NCI-H82 treated with DMSO at 0.1 percent for 48 hours (cell line): ENCODE results near the gene REELD1.

Source experiments
- DNase-seq: peaks from one replicate; lab custom pipeline; 2025; ENCODE audit not compliant: unreplicated experiment; lab: John Stamatoyannopoulos, UW

Gene REELD1

GRCh38 chr4:146224326-146224966, 10.1 kb downstream of the REELD1 start:
- no peak for DNase-seq

GRCh38 chr4:146229406-146229805, 15.1 kb downstream of the REELD1 start:
- DNase-seq = no peak

GRCh38 chr4:146232131-146232722, 17.9 kb downstream of the REELD1 start:
- DNase-seq = no peak

- no peak for DNase-seq
Observed at GRCh38 chr4:146235654-146236177, 21.4 kb downstream of the REELD1 start.

GRCh38 chr4:146236216-146236615, 21.9 kb downstream of the REELD1 start:
- no peak for DNase-seq

DNA sequence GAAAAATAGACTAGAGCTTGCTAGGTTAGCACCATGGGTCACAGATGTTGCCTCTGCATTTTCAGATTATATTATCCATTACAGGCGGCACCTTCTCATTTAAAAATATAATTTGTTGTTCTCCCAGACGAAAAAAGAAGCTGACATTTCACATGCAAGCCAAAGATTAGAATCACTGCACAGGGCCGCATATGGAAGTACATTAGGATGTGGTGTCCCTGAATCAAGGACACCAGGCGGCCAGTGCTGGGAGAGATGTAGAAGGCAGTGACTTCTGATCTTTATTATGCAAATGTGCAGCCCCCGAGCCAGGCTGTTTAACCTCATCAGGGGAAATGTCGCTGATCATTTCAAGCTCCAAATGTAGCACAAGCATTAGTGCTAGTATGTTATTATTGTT, 22.8 kb downstream of the REELD1 start:
- DNase-seq = no peak

GRCh38 chr4:146238107-146238506, 23.8 kb downstream of the REELD1 start:
- no peak for DNase-seq

GRCh38 chr4:146243141-146243882, 29.0 kb downstream of the REELD1 start:
- DNase-seq = no peak

DNA sequence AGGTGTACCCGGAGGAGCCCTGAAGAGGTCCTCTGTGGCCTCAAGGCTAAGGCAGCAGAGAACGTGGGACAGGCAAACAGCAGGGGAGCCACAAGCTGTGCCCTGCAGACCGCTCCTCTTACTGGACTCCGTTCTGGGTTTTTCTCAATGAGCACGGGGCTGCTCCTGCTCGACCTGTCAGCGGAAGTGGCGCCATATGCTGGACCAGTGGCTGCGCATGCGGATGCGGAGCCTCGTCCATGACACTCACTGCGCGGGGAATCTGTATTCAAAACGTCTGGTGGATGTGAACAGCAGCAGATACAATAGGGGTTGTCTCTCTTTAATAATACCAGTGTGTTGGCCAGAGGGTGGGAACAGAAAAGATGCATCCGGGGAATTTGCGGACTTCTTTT, 29.5 kb downstream of the REELD1 start:
- DNase-seq = no peak

GRCh38 chr4:146244496-146244895, 30.2 kb downstream of the REELD1 start:
- no peak for DNase-seq

- DNase-seq = no peak
Observed at GRCh38 chr4:146245246-146245645, 30.9 kb downstream of the REELD1 start.

- no peak for DNase-seq
Observed at GRCh38 chr4:146245850-146246249, 31.5 kb downstream of the REELD1 start.

- DNase-seq = no peak
Observed at GRCh38 chr4:146246381-146246780, 32.0 kb downstream of the REELD1 start.

DNA sequence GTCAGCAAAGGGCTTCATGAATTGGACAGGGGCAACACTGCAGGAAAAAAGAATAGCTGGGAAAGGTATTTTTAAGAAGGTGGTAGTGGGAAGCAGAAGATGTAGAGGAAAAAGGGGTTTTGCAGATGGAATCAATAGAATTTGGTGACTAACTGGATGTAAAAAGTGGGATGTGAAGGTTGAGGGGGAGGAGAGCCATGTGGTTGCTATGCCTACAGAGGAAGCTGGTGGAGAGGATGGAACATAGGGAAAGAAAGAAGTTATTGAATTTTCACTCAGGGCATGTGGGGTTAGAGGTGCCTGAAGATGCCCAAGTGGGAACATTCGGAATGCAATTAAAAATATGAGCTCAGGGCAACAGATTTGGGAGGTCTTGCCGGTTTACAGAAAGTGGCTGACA, 33.0 kb downstream of the REELD1 start:
- no peak for DNase-seq

GRCh38 chr4:146252969-146253611, 38.8 kb downstream of the REELD1 start:
- DNase-seq = no peak

GRCh38 chr4:146255463-146255862, 41.1 kb downstream of the REELD1 start:
- DNase-seq = no peak

DNA sequence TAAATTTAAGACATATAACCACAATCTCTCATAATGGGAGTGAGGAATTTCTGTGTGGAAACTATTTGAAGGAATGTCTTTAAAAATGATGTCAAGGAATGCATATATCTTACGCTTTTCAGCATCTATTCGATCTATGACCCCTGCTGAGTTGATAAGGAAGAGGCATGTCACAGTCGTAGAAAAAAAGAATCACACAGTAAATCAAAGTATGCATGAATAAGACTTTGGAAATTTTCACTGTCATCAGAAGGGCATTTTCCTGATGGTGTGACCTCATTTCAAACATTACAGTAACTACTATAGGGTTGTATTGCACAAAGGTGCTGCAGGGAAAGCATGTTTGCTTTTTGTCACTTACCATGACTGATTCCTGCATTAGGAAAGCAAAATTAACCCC, 41.5 kb downstream of the REELD1 start:
- no peak for DNase-seq

DNA sequence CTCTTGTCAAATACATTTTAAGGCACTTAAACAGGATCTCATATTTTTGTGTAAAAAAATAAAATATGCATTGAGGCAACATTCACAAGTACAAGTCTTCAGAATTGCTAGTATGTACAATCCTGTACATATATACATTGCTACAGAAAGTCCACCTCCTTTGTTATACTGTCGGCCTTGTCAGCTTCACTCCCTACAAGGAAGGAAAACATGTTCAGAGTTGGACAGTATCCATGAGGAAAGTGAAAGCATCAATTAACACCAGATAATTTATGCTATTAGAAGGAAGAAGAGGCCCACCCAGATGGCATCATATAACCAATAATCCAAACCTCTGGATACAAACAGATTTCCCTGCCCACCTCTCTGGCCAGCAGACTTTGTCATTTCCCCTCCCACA, 42.0 kb downstream of the REELD1 start:
- no peak for DNase-seq

DNA sequence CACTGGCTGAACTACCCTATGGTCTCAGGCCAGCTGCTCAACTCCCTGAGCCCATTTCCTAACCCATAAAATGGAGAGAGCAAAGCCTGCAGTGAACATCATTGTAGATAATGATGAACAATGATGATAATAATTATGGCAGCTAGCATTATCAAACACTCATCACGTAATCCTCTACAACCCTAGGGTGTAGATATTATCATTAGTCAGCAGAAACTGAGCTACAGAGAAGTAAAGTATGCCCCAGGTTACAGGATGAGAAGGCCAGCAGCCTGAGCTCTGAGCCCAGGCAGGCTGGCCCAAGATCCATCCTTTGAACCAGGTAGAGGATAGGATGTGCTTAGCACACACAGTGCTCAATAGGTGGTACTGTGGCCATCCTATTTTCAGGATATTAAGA, 43.2 kb downstream of the REELD1 start:
- DNase-seq = no peak

GRCh38 chr4:146260521-146260920, 46.2 kb downstream of the REELD1 start:
- DNase-seq = no peak

- no peak for DNase-seq
Observed at GRCh38 chr4:146261041-146261440, 46.7 kb downstream of the REELD1 start.

DNA sequence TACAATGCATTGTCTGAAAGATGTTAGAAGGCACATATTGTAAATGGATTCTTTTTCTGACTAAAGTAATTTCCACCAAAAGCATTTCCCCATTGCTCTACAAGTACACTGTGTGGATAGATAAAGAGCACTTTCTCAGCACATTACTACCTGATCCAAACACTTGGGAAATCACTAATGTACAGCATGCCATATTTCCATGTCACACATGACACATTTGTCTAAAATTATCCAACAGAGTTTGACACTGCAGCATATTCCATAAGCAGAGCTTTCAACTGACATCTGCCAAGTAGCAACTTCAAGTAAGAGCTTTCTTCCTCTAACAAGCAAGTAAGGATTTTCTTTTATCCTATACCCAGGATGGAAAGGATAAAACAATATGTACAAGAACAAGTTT, 49.5 kb downstream of the REELD1 start:
- DNase-seq = no peak
